22Rv1 (cell line): Measurements from ENCODE around the gene ANKRD33.

Experiments
- H3K27ac ChIP-seq: fragments of 450-650 bp; 2 replicates; pipeline ENCODE4 v1.5.1; 2017
- CTCF ChIP-seq: fragments of 450-650 bp; IDR thresholded peaks from 2 replicates; pipeline ENCODE4 v1.5.1; 2017; ENCODE audit warnings: mild to moderate bottlenecking
- ZFX ChIP-seq: fragments of 450-650 bp; IDR thresholded peaks from 2 replicates; pipeline ENCODE4 v1.6.1; 2017; ENCODE audit warnings: antibody characterized with exemption, borderline replicate concordance

Gene ANKRD33

DNA sequence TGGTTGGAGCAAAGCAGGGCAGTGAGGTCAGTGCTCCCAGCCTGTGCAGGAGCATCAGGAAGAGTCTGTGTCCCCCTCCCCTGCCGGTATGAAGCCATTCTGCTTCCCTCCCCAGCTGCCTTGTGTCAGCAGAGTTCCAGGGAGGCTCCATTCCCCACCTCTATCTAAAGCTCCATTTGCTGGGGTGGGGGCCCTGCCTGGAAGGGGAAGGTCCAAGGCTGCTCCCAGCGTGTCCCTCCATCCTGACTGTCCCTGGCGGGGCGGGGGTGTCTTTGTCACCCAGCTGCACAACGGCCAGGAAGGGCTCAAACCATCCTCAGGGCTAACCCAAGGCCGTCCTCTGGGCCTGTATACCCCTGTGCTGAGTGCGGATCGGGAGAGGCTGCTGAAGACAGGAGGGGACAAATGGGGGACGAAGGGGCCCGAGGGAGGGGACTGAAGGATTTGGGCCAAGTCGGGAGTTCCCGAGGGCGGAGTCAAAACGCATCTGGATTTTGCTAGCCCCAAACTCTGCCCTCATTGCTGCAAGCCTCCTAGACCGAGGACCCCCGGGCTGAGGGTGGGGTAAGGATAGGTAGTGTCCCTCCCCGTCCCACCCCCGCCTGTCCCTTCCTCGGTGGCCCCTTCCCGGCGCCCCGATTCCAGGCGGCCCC is 18.7 kb downstream of the ANKRD33 start:
- TF ChIP-seq CTCF, result no peak
- no peak for TF ChIP-seq ZFX

DNA sequence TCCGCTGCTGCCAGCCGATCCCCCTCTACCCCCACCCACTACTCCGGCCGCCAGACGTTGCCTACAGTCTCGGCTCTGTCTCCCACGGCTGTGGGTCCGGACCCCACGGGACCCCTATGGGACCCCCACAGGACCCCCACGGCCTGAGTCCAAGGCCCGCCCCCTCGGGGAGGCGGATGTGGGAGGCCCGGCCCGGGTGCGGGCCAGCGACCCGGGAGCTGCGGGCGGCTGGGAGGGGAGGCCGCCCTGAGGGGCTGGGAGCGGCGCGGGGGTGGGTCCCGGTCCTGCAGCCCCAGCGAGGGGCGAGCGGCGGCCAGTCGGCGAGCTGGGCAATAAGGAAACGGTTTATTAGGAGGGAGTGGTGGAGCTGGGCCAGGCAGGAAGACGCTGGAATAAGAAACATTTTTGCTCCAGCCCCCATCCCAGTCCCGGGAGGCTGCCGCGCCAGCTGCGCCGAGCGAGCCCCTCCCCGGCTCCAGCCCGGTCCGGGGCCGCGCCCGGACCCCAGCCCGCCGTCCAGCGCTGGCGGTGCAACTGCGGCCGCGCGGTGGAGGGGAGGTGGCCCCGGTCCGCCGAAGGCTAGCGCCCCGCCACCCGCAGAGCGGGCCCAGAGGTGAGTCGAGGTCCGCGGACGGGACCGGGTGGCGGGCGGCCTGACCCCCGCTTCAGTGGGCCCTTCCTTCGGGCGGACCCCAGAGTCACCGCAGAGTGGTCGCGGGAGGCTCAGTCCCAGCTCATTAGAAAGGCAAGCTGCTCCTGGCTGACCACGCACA is 19.4 kb downstream of the ANKRD33 start, which contains the start of gene ACVRL1:
ACVRL1 (plus strand) TSS at position 422 of the 773 bp plus-strand sequence. CDS start 4,971 bp downstream, outside the sequence.
- no peak for TF ChIP-seq CTCF
- no peak for TF ChIP-seq ZFX
- no peak within 1 kb of the TSS for H3K27ac ChIP-seq

More for the DNA sequence above, 18.7 kb downstream of the ANKRD33 start:
- no peak overlapping the region for H3K27ac ChIP-seq

- H3K27ac ChIP-seq, result no peak overlapping the region
- TF ChIP-seq CTCF (no peak), ZFX (no peak)
Measured at GRCh38 chr12:51907856-51908425, 20.0 kb downstream of the ANKRD33 start.

DNA sequence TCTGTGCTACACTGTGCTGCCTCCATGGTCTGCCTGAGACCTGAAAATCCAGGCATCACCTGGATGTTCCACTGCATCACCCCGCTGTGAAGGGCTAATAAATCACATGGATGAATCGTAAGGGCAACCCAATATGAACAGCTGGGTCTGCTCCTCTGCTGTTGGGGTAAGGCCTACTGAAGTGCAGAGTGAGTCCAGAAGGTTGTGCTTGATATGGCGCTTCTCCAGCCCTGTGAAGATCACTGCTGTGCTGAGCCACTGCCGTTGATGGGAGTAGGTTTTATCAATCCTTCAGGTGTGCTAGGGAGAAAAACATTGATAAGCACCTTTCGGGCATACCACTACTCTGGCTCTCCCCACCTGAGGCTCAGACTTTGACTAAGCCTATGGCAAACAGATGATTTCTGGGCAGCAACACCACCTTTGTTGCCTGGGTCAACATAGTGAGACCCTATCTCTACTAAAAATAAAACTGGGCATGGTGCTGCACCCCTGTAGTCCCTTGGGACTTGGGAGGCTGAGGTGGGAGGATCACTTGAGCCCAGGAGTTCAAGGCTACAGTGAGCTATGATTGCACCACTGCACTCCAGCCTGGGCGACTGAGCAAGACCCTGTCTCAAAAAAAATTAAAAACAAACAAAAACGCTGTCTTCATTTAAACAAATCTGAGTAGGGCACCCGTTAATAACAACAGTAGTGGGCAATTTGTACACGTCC is 21.1 kb downstream of the ANKRD33 start:
- TF ChIP-seq ZFX (no peak), CTCF (no peak)
- H3K27ac ChIP-seq, result no peak overlapping the region

DNA sequence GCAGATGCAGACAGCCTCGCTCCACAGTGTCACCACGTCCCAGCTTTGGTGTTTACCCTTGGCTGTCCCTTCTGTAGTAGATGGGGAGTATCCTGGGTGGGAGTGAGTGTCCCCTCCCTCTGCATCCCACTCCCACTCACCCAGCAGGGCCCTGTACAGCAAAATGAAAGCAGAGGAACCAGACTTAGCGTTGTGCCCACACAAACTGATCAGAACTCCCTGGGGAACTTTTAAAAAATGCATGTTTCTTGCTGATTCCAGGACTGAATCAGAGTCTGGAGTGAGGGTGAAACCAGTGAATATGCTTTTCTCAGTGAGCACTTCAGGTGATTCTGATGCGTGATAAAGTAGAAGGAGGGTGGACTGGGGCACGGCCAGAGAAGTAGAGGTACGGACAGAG is 22.3 kb downstream of the ANKRD33 start:
- TF ChIP-seq ZFX (no peak), CTCF (no peak)

GRCh38 chr12:51910691-51911090 is 22.8 kb downstream of the ANKRD33 start:
- TF ChIP-seq CTCF (no peak), ZFX (no peak)
- H3K27ac ChIP-seq, result no peak overlapping the region

More for the DNA sequence above, 22.3 kb downstream of the ANKRD33 start:
- no peak overlapping the region for H3K27ac ChIP-seq
